ENCODE measurements around the gene MSRB1. TPM values are rescaled to one million over a fixed set of nuclear protein-coding genes. Genes with fewer than 3 reads are reported as not detected.
A peak's percentile ranks its signal among the peaks of the same experiment; 100 is the strongest.

Gene MSRB1
- total and polyA plus RNA-seq, 2 of the 13 experiments (the other 11 are each of a cell fraction or from before 2014, with no cell fraction given) = 32.1 to 75.4 TPM

DNA sequence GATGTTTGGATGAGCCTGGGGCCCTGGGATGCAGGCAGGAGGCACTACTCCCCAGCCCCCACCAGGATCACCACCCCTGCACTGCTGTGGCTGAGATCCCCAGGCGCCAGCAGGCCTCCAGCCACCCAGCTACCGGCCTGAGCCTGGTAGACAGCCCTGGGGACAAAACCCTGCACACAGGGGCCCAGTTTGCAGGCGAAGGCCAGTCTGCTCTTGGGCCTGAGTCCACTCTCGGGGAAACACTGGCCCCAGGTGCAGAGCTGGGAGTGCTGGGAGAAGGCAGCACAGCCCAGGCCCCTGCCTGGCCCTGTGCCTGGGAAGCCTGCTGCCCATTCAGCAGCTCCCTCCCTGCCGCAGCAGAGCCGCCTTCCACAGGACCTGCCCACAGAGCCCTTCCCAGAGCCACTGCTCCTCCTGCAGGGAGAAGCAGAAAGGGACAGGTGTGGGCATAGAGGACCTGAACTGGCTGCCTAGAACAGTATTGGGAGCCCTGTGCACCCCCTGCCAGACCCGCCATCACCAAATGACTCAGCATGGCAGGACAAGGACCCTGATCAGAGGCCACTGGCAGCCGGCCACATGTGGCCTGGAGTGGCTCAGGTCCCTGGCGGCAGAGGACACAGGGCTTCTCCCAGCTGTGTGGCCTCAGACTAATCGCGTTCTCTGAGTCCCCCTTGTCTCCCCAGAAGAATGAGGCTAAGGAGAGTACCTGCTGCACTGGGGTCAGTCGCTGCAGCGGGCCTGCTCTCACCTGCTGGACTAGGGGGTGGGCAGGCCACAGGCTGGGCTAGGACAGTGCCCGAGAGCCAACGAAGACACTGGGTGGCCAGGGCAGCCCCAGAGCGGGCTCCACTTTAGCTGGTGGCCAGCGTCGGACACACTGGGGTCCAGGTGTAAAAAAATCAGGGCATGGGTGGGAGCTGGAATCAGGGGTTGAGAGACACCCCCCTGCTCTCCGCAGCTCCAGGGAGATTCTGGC lies 10.7 kb downstream of the MSRB1 start (continued):
- TF ChIP-seq, protein P1, sequence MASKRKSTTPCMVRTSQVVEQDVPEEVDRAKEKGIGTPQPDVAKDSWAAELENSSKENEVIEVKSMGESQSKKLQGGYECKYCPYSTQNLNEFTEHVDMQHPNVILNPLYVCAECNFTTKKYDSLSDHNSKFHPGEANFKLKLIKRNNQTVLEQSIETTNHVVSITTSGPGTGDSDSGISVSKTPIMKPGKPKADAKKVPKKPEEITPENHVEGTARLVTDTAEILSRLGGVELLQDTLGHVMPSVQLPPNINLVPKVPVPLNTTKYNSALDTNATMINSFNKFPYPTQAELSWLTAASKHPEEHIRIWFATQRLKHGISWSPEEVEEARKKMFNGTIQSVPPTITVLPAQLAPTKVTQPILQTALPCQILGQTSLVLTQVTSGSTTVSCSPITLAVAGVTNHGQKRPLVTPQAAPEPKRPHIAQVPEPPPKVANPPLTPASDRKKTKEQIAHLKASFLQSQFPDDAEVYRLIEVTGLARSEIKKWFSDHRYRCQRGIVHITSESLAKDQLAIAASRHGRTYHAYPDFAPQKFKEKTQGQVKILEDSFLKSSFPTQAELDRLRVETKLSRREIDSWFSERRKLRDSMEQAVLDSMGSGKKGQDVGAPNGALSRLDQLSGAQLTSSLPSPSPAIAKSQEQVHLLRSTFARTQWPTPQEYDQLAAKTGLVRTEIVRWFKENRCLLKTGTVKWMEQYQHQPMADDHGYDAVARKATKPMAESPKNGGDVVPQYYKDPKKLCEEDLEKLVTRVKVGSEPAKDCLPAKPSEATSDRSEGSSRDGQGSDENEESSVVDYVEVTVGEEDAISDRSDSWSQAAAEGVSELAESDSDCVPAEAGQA (IDR thresholded peaks at IDR 0.05; ENCODE audit: low read depth) = no peak
- TF ChIP-seq, protein P1 (CRISPR knock-in tag; IDR thresholded peaks at IDR 0.05; ENCODE audit: borderline replicate concordance) = no peak
- TF ChIP-seq, protein P2, sequence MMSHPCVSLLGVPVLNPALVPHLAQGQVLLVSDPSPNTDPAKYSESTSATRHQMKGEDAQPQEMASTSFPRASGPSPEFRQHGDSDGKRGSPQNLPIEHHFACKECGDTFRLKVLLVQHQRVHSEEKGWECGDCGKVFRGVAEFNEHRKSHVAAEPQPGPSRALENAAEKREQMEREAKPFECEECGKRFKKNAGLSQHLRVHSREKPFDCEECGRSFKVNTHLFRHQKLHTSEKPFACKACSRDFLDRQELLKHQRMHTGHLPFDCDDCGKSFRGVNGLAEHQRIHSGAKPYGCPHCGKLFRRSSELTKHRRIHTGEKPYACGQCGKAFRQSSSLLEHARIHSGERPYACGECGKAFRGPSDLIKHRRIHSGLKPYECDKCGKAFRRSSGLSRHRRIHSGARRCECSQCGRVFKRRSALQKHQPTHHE (CRISPR knock-in tag; IDR thresholded peaks at IDR 0.05; ENCODE audit: borderline replicate concordance) = no peak
- TF ChIP-seq, protein P3, sequence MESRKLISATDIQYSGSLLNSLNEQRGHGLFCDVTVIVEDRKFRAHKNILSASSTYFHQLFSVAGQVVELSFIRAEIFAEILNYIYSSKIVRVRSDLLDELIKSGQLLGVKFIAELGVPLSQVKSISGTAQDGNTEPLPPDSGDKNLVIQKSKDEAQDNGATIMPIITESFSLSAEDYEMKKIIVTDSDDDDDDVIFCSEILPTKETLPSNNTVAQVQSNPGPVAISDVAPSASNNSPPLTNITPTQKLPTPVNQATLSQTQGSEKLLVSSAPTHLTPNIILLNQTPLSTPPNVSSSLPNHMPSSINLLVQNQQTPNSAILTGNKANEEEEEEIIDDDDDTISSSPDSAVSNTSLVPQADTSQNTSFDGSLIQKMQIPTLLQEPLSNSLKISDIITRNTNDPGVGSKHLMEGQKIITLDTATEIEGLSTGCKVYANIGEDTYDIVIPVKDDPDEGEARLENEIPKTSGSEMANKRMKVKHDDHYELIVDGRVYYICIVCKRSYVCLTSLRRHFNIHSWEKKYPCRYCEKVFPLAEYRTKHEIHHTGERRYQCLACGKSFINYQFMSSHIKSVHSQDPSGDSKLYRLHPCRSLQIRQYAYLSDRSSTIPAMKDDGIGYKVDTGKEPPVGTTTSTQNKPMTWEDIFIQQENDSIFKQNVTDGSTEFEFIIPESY (CRISPR knock-in tag; IDR thresholded peaks at IDR 0.05) = 0 out of 2 replicates have a peak, but pooled peaks have one; percentile 35
- TF ChIP-seq EED (CRISPR knock-in tag; IDR thresholded peaks at IDR 0.05) = 0 out of 2 replicates have a peak, but pooled peaks have one; percentile 11
- no peak for TF ChIP-seq MAZ (IDR thresholded peaks at IDR 0.05; ENCODE audit: borderline replicate concordance, low read depth, low read length)
- 0 out of 2 replicates have a peak, but pooled peaks have one; percentile 45 for TF ChIP-seq MAZ (CRISPR knock-in tag; IDR thresholded peaks at IDR 0.05; ENCODE audit: low read depth)
- no peak for TF ChIP-seq ZNF563 (CRISPR knock-in tag; IDR thresholded peaks at IDR 0.05)
- TF ChIP-seq, protein P4, sequence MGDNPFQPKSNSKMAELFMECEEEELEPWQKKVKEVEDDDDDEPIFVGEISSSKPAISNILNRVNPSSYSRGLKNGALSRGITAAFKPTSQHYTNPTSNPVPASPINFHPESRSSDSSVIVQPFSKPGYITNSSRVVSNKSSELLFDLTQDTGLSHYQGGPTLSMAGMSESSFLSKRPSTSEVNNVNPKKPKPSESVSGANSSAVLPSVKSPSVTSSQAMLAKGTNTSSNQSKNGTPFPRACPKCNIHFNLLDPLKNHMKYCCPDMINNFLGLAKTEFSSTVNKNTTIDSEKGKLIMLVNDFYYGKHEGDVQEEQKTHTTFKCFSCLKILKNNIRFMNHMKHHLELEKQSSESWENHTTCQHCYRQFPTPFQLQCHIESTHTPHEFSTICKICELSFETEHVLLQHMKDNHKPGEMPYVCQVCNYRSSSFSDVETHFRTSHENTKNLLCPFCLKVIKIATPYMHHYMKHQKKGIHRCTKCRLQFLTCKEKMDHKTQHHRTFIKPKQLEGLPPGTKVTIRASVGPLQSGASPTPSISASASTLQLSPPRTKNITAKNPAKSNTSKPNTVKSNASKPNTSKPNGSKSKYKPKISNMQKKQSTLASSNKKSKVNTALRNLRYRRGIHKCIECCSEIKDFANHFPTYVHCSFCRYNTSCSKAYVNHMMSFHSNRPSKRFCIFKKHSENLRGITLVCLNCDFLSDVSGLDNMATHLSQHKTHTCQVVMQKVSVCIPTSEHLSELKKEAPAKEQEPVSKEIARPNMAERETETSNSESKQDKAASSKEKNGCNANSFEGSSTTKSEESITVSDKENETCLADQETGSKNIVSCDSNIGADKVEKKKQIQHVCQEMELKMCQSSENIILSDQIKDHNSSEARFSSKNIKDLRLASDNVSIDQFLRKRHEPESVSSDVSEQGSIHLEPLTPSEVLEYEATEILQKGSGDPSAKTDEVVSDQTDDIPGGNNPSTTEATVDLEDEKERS (CRISPR knock-in tag; IDR thresholded peaks at IDR 0.05) = no peak
- TF ChIP-seq CBX2 (IDR thresholded peaks at IDR 0.05; ENCODE audit: low read depth, low read length) = no peak
- no peak for TF ChIP-seq CBX2 (CRISPR knock-in tag; IDR thresholded peaks at IDR 0.05; ENCODE audit: low read depth)
- no peak for TF ChIP-seq SYNCRIP (IDR thresholded peaks at IDR 0.05; ENCODE audit: insufficient read depth, low read depth, low read length)
- TF ChIP-seq ZNF746 (CRISPR knock-in tag; IDR thresholded peaks at IDR 0.05) = no peak
- 0 out of 2 replicates have a peak, but pooled peaks have one; percentile 21 for TF ChIP-seq MEIS1 (CRISPR knock-in tag; IDR thresholded peaks at IDR 0.05; ENCODE audit: borderline replicate concordance)

Measured in HepG2 (cell line).